Chondrocyte (in vitro differentiated cells): Measurements from ENCODE around the gene GSTA1. TPM values are rescaled to one million over a fixed set of nuclear protein-coding genes. Genes with fewer than 3 reads are reported as not detected.
"Not testable (repeated sequence)": the region's sequence is repeated elsewhere in the genome, so short reads cannot be mapped to it uniquely, and the experiment has no call there.

Experiments used
- DNase-seq: peaks from one replicate; pipeline ENCODE4 v3.0.0; 2021; ENCODE audit warnings: mixed read lengths, low spot score
- H3K27ac Mint-ChIP-seq: one replicate; pipeline ENCODE4 v1.8.0; 2021; ENCODE audit warnings: mild to moderate bottlenecking, moderate library complexity, mixed read lengths; ENCODE audit not compliant: unreplicated experiment
- H3K27me3 Mint-ChIP-seq: 2 replicates; pipeline ENCODE4 v1.8.0; 2021; ENCODE audit warnings: low read depth, mixed read lengths
- H3K36me3 Mint-ChIP-seq: 2 replicates; pipeline ENCODE4 v1.8.0; 2021; ENCODE audit warnings: low read depth, mixed read lengths
- H3K4me1 Mint-ChIP-seq: 2 replicates; pipeline ENCODE4 v1.8.0; 2021; ENCODE audit warnings: low read depth, mild to moderate bottlenecking, mixed read lengths
- H3K4me3 Mint-ChIP-seq: one replicate; pipeline ENCODE4 v1.8.0; 2021; ENCODE audit warnings: mild to moderate bottlenecking, moderate library complexity, mixed read lengths; ENCODE audit not compliant: unreplicated experiment
- H3K9me3 Mint-ChIP-seq: 2 replicates; pipeline ENCODE4 v1.8.0; 2021; ENCODE audit warnings: low read depth, mixed read lengths
- CTCF ChIP-seq: fragments of 200-600 bp; sonication (generic); IDR thresholded peaks from 2 replicates; pipeline ENCODE4 v1.5.0; 2021; ENCODE audit warnings: antibody characterized with exemption, mild to moderate bottlenecking, moderate library complexity
- total RNA-seq: library from RNA; stranded (reverse); gene quantifications from 3 replicates; pipeline ENCODE4 v1.2.1, GENCODE V29; 2021

GSTA1 gene
- total RNA-seq, 1 donor from 2014 or later, result not detected

GRCh38 chr6:52808660-52809059 lies 5.0 kb upstream of the GSTA1 start:
- TF ChIP-seq CTCF, result no peak
- Mint-ChIP-seq H3K27me3 (peaks cover 5% of the 10 kb centered on the region), H3K4me3 (no peak overlapping the region), H3K27ac (no peak overlapping the region), H3K36me3 (no peaks in the 10 kb centered on the region), H3K4me1 (peaks cover 3% of the 10 kb centered on the region), H3K9me3 (no peaks in the 10 kb centered on the region)
- no peak for DNase-seq

- TF ChIP-seq CTCF, result no peak
- Mint-ChIP-seq H3K36me3 (no peaks in the 10 kb centered on the region), H3K9me3 (no peaks in the 10 kb centered on the region), H3K4me3 (no peak overlapping the region), H3K27ac (no peak overlapping the region), H3K27me3 (peaks cover 11% of the 10 kb centered on the region), H3K4me1 (peaks cover 11% of the 10 kb centered on the region)
- no peak for DNase-seq
Observed at GRCh38 chr6:52802806-52803205, 810 bp downstream of the GSTA1 start.

GRCh38 chr6:52801188-52801841 lies 2.3 kb downstream of the GSTA1 start:
- H3K27ac Mint-ChIP-seq, result no peak overlapping the region
- peaks cover 11% of the 10 kb centered on the region for H3K4me1 Mint-ChIP-seq
- no peak overlapping the region for H3K4me3 Mint-ChIP-seq
- H3K9me3 Mint-ChIP-seq, result no peaks in the 10 kb centered on the region
- no peak for DNase-seq
- peaks cover 14% of the 10 kb centered on the region for H3K27me3 Mint-ChIP-seq
- no peak for TF ChIP-seq CTCF
- H3K36me3 Mint-ChIP-seq, result no peaks in the 10 kb centered on the region

GRCh38 chr6:52799272-52799671 lies 4.3 kb downstream of the GSTA1 start:
- peaks cover 15% of the 10 kb centered on the region for H3K27me3 Mint-ChIP-seq
- peaks cover 11% of the 10 kb centered on the region for H3K4me1 Mint-ChIP-seq

GRCh38 chr6:52794366-52794765 lies 9.2 kb downstream of the GSTA1 start:
- not testable (repeated sequence) for H3K27me3 Mint-ChIP-seq, DNase-seq, H3K4me3 Mint-ChIP-seq, H3K4me1 Mint-ChIP-seq, H3K36me3 Mint-ChIP-seq, H3K27ac Mint-ChIP-seq
- H3K9me3 Mint-ChIP-seq, result peaks cover 10% of the 10 kb centered on the region

More at GRCh38 chr6:52799272-52799671, 4.3 kb downstream of the GSTA1 start:
- not testable (repeated sequence) for H3K4me3 Mint-ChIP-seq, H3K27ac Mint-ChIP-seq, H3K36me3 Mint-ChIP-seq, H3K9me3 Mint-ChIP-seq, DNase-seq

GRCh38 chr6:52790861-52791260 lies 12.8 kb downstream of the GSTA1 start:
- peaks cover 2% of the 10 kb centered on the region for H3K36me3 Mint-ChIP-seq
- H3K9me3 Mint-ChIP-seq, result peaks cover 13% of the 10 kb centered on the region
- H3K27me3 Mint-ChIP-seq, result peaks cover under 1% of the 10 kb centered on the region

GRCh38 chr6:52789658-52790057 lies 14.0 kb downstream of the GSTA1 start:
- not testable (repeated sequence) for H3K27me3 Mint-ChIP-seq, DNase-seq, H3K4me3 Mint-ChIP-seq, H3K36me3 Mint-ChIP-seq, H3K27ac Mint-ChIP-seq, H3K4me1 Mint-ChIP-seq
- peaks cover 13% of the 10 kb centered on the region for H3K9me3 Mint-ChIP-seq

More at GRCh38 chr6:52790861-52791260, 12.8 kb downstream of the GSTA1 start:
- Mint-ChIP-seq H3K4me1 (peaks cover 4% of the 10 kb centered on the region), H3K27ac (no peak overlapping the region), H3K4me3 (no peak overlapping the region)
- no peak for TF ChIP-seq CTCF
- DNase-seq, result no peak
